Activated naive CD4-positive, alpha-beta T cell treated with anti-CD3 and anti-CD28 coated beads, Interleukin-2, amount 10 ng/mL, durations not matched to agents 7 days and 5 days (primary cell): ENCODE data around the gene PEAK3.

Experiments
- CTCF ChIA-PET: fragments of 350-600 bp; sonication (Branson Sonifier 250); formaldehyde crosslinking; loops from one replicate; lab custom pipeline; 2021; ENCODE audit warnings: antibody characterized with exemption; lab: Charles Lee
- DNase-seq: peaks from one replicate; pipeline ENCODE4 v3.0.0-alpha.2; 2020
- H3K27ac Mint-ChIP-seq: one replicate; pipeline ENCODE4 v1.8.0; 2021; ENCODE audit warnings: mild to moderate bottlenecking, moderate library complexity, mixed read lengths
- H3K27me3 Mint-ChIP-seq: one replicate; pipeline ENCODE4 v1.8.0; 2021; ENCODE audit warnings: mild to moderate bottlenecking, mixed read lengths
- H3K36me3 Mint-ChIP-seq: one replicate; pipeline ENCODE4 v1.8.0; 2021; ENCODE audit warnings: mixed read lengths
- H3K4me1 Mint-ChIP-seq: one replicate; pipeline ENCODE4 v1.8.0; 2021; ENCODE audit warnings: mixed read lengths
- H3K4me3 Mint-ChIP-seq: one replicate; pipeline ENCODE4 v1.8.0; 2021; ENCODE audit warnings: mild to moderate bottlenecking, moderate library complexity, mixed read lengths
- H3K9me3 Mint-ChIP-seq: one replicate; pipeline ENCODE4 v1.8.0; 2021; ENCODE audit warnings: mixed read lengths

The PEAK3 gene

DNA sequence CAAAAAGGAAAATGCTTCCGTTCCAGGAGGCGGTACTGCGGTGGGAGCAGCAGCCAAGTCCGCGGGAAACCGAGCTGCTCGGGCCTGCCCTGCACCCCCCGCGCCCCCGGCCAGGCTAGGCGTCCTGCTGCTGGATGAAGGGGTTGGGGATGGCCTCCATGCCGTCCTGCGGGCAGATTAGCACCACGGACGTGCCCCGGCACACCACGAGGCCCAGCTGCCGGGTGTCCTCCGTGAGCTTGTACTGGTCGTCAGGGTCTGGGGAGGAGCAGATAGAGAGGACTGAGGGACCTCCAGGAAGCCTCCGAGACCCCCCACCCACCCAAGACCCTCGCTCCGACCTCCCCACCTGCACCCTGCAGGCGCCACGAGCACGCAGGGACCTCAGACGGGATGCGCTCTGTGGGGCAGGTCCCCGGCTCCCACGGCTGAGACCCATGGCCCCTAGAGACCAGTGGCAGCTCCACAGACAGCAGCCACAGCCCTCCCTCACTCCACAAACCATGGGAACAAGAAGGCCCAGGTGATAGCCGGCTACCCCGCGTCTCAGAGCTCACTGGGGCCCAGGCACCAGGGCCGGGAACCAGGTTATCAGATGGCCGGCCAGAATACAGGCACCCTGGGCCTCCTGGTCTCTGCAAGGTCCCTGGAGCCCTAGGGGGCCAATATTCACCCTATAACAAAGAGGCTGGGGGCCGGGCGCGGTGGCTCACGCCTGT is 39.7 kb upstream of the PEAK3 start:
- no peaks in the 10 kb centered on the region for H3K9me3 Mint-ChIP-seq
- CTCF ChIA-PET: no interaction called here
- peaks cover 21% of the 10 kb centered on the region for H3K4me1 Mint-ChIP-seq
- H3K4me3 Mint-ChIP-seq: no peak overlapping the region
- peaks cover 8% of the 10 kb centered on the region for H3K27me3 Mint-ChIP-seq
- H3K27ac Mint-ChIP-seq: no peak overlapping the region
- peaks cover 21% of the 10 kb centered on the region for H3K36me3 Mint-ChIP-seq
- no peak for DNase-seq

DNA sequence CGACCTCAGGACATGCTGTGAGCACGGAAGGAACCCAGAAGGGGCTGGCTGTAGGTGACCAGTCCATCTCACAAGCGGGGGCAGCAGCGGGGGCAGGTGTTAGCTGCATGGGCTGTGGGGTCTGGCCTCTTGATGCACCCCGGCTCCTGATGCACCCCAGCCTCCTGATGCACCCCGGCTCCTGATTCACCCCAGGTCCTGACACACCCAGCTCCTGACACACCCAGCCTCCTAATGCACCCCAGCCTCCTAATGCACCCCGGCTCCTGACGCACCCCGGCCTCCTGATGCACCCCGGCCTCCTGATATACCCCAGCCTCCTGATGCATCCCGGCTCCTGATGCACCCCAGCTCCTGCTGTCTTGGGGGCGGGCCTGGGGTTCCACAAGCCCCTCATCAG is 39.0 kb upstream of the PEAK3 start:
- peaks cover 14% of the 10 kb centered on the region for H3K27me3 Mint-ChIP-seq
- peaks cover 17% of the 10 kb centered on the region for H3K36me3 Mint-ChIP-seq
- no peak overlapping the region for H3K27ac Mint-ChIP-seq
- no peak for DNase-seq
- peaks cover 13% of the 10 kb centered on the region for H3K4me1 Mint-ChIP-seq
- H3K9me3 Mint-ChIP-seq: no peaks in the 10 kb centered on the region
- no peak overlapping the region for H3K4me3 Mint-ChIP-seq
- CTCF ChIA-PET: no interaction called here

DNA sequence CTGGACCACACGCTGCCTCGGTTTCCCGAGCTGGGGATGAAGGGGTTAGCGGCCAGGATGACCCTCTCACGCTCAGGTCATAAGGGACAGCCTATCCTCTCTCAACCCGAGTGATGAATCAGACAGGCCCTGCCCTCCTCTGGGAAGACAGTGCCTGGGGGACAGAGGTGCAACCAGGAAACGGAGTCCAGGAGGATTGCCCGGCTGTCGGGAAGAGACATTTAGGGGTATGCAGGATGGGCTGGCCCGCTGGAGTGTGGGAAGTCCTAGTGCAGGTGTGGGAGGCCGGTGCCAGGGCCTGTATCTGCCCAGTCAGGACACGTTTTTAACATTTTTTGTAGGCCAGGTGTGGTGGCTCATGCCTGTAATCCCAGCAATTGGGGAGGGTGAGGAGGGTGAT is 38.1 kb upstream of the PEAK3 start:
- H3K36me3 Mint-ChIP-seq: peaks cover 9% of the 10 kb centered on the region

DNA sequence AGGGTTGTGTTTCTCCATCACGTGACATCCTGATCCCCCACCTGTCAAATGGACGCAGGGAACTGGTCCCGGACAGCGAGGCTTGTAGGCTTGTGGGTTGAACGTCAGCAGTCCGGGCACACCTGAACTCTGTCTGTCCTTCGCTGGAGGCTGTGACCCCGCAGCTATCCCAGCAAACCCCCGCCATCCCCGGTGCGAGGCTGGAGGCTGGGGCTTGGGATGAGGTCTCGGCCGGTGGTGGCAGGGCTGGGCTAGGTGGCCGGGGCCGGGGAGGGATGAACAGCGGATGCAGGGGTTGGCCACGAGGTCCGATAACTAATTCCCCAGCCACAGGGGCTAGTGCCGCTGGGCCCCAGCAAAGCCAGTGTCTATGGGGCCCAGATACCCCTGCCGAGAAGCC is 37.6 kb upstream of the PEAK3 start:
- CTCF ChIA-PET: no interaction called here
- Mint-ChIP-seq H3K9me3 (peaks cover 12% of the 10 kb centered on the region), H3K4me3 (no peak overlapping the region), H3K27ac (no peak overlapping the region), H3K36me3 (peaks cover 7% of the 10 kb centered on the region), H3K27me3 (peaks cover 27% of the 10 kb centered on the region), H3K4me1 (peaks cover 4% of the 10 kb centered on the region)
- no peak for DNase-seq

More for the DNA sequence above, 38.1 kb upstream of the PEAK3 start:
- H3K9me3 Mint-ChIP-seq: peaks cover 8% of the 10 kb centered on the region
- no peak overlapping the region for H3K27ac Mint-ChIP-seq
- no peak overlapping the region for H3K4me3 Mint-ChIP-seq
- DNase-seq: no peak
- peaks cover 5% of the 10 kb centered on the region for H3K4me1 Mint-ChIP-seq
- peaks cover 22% of the 10 kb centered on the region for H3K27me3 Mint-ChIP-seq
- CTCF ChIA-PET: no interaction called here

DNA sequence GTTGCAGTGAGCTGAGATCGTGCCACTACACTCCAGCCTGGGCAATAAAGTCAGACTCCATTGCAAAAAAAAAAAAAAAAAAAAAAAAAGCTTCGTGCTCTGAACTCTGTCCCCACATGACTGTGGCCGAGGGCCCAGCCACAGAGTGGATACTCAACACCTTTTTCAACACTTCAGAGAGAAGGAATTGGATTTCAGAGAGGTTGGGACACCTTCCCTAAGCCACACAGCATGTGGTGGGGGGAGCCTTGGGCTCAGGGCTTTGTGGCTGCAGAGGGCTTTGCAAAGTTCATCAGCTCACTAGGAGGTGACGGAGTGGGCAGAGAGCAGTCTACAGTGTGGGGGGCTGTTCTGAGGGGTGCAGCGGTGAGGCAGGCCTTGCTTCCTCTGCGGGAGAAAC is 36.9 kb upstream of the PEAK3 start:
- H3K4me1 Mint-ChIP-seq: peaks cover 2% of the 10 kb centered on the region
- H3K27ac Mint-ChIP-seq: no peak overlapping the region
- DNase-seq: no peak
- H3K4me3 Mint-ChIP-seq: no peak overlapping the region
- CTCF ChIA-PET: no interaction called here
- H3K9me3 Mint-ChIP-seq: peaks cover 12% of the 10 kb centered on the region
- H3K36me3 Mint-ChIP-seq: peaks cover 2% of the 10 kb centered on the region
- H3K27me3 Mint-ChIP-seq: peaks cover 31% of the 10 kb centered on the region

DNA sequence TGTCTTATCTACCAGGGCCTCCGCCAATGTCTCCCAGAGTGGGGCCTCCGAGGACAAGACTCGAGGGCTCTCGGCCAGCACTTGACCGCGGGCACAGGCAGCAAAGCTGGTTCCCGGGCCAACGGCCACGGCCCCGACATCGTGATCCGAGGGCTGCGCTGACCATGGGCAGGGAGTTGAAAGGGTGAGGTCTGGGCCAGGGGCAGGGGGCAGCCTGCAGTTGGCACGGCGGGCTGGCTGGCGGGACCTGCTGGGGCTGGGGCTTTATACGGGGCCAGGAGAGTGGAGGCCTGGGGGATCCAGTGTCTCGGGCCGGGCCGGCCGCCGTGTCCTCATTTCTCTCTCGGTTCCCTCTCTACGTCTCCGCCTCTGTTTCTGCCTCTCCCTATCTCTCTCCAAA is 35.8 kb upstream of the PEAK3 start:
- Mint-ChIP-seq H3K27ac (no peak overlapping the region), H3K36me3 (no peaks in the 10 kb centered on the region), H3K4me1 (peaks cover 2% of the 10 kb centered on the region), H3K27me3 (peaks cover 43% of the 10 kb centered on the region), H3K4me3 (no peak overlapping the region), H3K9me3 (peaks cover 13% of the 10 kb centered on the region)
- DNase-seq: no peak
- CTCF ChIA-PET: no interaction called here

DNA sequence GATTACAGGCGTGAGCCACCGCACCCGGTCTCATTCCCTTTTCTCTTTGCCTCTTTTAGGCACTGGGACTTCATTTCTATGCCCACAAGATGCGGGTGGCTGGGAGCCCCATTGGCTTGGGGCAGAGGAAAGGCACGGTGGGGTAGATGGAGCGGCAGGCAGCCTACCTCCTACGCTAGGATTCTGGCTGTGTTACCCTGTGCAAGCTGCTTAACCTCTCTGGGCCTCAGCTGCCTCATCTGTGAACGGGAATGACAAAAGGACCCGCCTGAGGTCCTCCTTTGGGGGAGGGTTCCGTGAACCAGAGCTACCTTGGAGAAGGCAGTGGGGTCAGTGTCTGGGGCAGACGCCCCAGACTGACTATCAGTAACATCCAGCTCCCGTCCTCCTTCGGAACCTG is 35.3 kb upstream of the PEAK3 start:
- CTCF ChIA-PET: no interaction called here
- no peaks in the 10 kb centered on the region for H3K36me3 Mint-ChIP-seq
- H3K27ac Mint-ChIP-seq: no peak overlapping the region
- H3K4me3 Mint-ChIP-seq: no peak overlapping the region
- DNase-seq: no peak
- H3K9me3 Mint-ChIP-seq: peaks cover 13% of the 10 kb centered on the region
- peaks cover 2% of the 10 kb centered on the region for H3K4me1 Mint-ChIP-seq
- peaks cover 47% of the 10 kb centered on the region for H3K27me3 Mint-ChIP-seq

DNA sequence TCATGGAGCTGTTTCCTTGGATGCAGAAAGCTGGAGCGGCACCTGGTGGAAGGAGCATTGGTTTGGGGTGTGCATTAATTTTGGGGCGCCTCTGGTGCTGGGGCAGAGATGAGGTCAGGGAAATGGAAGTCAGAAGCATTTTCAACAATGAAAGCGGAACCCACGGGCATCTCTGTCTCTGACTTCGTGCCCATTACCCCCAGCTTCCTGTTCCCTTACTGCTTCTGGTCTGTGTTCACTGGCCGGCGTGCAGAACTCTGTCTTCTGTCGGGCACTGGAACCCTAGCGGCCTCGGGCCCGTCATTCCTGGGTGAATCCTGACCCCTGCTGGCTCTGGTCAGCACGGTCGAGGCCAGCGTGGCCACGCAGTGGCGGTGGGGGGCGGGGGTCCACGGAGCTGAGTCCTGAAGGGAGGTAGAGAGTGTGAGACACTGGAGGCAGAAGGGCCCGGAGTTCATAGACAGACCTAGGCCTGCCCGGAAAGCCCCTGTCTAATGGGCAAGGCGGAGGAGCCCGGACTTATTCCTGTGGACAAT is 33.9 kb upstream of the PEAK3 start:
- CTCF ChIA-PET: interaction anchor here (0.7 to 1.6 kb wide), 5 partner anchors 29 to 81 kb away, joined by 3 to 6 read pairs (median 3); partner anchors contain the start of gene PLEKHJ1
- peak; percentile 43 for DNase-seq
- Mint-ChIP-seq H3K27ac (no peak overlapping the region), H3K9me3 (peaks cover 13% of the 10 kb centered on the region), H3K27me3 (peaks cover 59% of the 10 kb centered on the region), H3K4me3 (no peak overlapping the region), H3K36me3 (no peaks in the 10 kb centered on the region), H3K4me1 (peaks cover 2% of the 10 kb centered on the region)

DNA sequence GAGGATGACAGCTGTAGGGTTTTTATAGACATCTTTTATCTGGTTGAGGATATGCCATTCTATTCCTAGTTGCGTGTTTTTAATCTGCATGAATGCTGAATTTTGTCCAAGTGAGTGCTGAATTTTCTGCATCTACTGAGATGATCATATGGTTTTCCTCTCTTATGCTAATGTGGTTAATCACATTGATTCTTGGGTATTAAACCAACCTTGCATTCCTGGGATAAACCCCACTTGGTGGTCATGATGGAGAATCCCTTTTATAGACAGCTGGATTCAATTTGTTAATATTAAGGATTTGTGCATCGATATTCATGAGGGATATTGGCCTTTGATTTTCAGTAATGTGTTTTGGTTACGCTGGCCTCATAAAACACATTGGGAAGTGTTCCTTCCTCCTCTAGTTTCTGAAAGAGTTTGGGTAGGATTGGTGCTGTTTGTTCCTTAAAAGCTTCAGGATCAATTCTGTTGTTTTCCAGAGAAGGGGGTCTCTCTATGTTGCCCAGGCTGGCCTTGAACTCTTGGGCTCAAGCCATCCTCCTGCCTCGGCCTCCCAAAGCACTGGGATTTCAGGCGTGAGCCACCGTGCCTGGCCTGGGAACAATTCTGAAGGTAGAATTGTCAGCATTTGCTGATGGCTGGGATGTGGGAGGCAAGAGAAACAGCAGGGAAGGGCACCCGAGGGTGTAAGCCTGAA is 33.3 kb upstream of the PEAK3 start:
- Mint-ChIP-seq H3K4me3 (no peak overlapping the region), H3K4me1 (peaks cover 2% of the 10 kb centered on the region), H3K27ac (no peak overlapping the region)

DNA sequence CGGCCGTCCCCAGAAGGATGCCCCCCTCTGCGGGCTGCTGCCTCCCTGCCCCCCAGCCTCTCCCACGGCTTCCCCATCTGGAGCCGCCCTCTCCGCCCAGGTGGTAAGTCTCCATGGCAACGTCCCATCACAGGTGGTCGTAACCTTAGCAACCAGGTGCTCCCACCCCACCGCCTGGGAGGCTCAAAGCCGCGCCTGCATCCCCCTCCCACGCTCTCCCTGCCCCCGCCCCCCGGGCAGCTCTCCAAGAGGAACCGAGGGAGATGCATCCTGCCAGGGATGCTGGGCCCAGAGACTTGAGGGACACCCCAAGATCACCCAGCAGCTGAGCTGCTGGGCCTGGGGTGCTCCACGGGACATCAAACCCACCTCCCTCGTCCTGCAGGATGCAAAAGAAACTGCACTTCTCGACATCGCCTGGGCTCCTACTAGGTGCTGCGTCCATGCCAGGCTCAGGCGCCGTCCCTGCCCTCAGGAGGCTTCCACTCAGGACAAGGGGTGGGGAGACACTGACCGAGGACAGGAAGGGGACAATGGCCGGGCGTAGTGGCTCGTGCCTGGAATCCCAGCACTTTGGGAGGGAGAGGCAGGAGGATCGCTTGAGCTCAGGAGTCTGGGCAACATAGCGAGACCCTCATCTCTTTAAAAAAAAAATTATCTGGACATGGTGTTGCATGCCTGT is 31.0 kb upstream of the PEAK3 start:
- H3K27me3 Mint-ChIP-seq: peaks cover 88% of the 10 kb centered on the region
- no peak for DNase-seq
- no peak overlapping the region for H3K4me3 Mint-ChIP-seq
- no peak overlapping the region for H3K27ac Mint-ChIP-seq
- peaks cover 4% of the 10 kb centered on the region for H3K4me1 Mint-ChIP-seq
- CTCF ChIA-PET: interaction anchor here (0.6 kb wide), 1 partner anchor 16 kb away, joined by 5 read pairs; no protein-coding TSS in a partner anchor
- H3K9me3 Mint-ChIP-seq: peaks cover 13% of the 10 kb centered on the region
- no peaks in the 10 kb centered on the region for H3K36me3 Mint-ChIP-seq

More for the DNA sequence above, 33.3 kb upstream of the PEAK3 start:
- H3K27me3 Mint-ChIP-seq: peaks cover 66% of the 10 kb centered on the region
- no peaks in the 10 kb centered on the region for H3K36me3 Mint-ChIP-seq
- DNase-seq: no peak
- peaks cover 13% of the 10 kb centered on the region for H3K9me3 Mint-ChIP-seq
- CTCF ChIA-PET: interaction anchor here (0.7 to 1.6 kb wide), 3 partner anchors 41 to 80 kb away, joined by 3 to 6 read pairs (median 3); partner anchors contain the start of gene PLEKHJ1

DNA sequence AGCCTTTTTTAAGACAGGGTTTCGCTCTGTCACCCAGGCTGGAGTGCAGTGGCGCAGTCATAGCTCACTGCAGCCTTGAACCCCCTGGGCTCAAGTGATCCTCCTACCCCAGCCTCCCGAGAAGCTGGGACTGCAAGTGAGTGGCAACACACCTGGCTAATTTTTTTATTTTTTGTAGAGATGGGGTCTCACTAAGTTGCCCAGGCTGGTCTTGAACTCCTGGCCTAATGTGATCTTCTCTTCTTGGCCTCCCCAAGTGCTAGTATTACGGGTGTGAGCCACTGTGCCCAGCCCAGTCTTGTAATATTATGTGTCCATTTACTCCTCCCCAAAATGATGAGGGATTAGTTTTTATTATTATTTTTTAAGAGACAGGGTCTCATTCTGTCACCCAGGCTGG is 29.1 kb upstream of the PEAK3 start:
- Mint-ChIP-seq H3K4me1 (peaks cover 4% of the 10 kb centered on the region), H3K27me3 (peaks cover 94% of the 10 kb centered on the region), H3K27ac (no peak overlapping the region), H3K9me3 (peaks cover 13% of the 10 kb centered on the region), H3K4me3 (no peak overlapping the region), H3K36me3 (no peaks in the 10 kb centered on the region)
- DNase-seq: no peak
- CTCF ChIA-PET: no interaction called here

DNA sequence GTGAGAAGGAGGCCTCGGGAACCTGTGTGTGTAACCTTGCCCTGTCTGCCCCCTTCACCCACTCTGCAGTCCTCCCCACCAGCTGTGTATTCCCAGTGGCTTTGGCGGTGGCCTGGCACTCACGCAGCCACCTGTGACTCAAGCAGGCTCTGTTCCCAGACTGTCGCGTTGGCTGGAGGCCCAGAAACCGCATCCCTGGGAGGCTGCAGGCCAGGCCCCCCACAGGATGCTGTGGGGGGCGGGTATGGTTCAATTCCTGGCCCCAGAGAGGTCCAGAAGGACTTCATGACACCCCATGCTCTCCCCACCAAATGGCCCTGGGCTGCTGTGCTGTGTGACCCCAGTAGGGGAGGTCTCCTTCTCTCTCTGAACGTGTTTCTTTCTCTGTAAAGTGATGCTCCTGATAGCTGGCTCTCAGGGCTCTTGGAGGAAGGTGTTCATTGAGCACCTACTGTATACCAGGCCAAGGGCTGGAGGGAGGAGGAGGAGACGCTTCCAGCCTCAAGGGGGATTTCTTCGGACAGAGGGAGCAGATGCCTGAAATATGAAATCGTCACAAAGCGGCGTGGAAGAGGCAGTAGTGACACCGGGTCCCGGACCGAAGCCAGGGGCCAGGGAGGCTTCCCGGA is 27.9 kb upstream of the PEAK3 start:
- peaks cover 3% of the 10 kb centered on the region for H3K4me1 Mint-ChIP-seq
- peaks cover 4% of the 10 kb centered on the region for H3K9me3 Mint-ChIP-seq
- no peaks in the 10 kb centered on the region for H3K36me3 Mint-ChIP-seq
- no peak overlapping the region for H3K27ac Mint-ChIP-seq
- DNase-seq: no peak
- CTCF ChIA-PET: no interaction called here
- H3K4me3 Mint-ChIP-seq: no peak overlapping the region
- H3K27me3 Mint-ChIP-seq: peaks cover 94% of the 10 kb centered on the region

DNA sequence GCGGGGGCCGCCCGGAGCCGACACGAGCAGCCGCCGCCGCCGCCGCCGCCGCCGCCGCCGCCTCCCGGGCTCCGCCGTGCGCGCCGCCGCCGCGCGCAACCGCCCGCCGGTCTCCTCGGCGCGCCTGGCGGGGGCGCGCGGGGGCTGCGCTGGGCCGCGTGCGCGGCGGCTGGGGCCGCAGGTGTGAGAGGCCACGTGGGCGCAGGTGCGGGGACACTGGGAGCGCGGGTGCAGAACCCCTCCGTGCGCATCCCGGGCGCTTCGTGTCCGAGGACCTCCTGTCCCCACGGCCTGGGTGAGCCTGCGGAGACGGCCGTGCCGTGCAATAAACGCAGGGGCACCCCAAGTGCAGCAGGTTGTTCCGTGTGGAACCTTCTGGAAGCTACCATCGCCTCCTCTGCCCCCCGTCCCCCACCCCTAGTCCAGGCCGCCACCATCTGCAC is 26.2 kb upstream of the PEAK3 start, which contains the start of gene LINGO3:
Gene LINGO3 (minus strand): TSS at position 41 of the 443 bp plus-strand sequence. CDS start 16,378 bp downstream, outside the sequence.
- H3K36me3 Mint-ChIP-seq: no peaks in the 10 kb centered on the region
- CTCF ChIA-PET: no interaction called here
- H3K27me3 Mint-ChIP-seq: peaks cover 97% of the 10 kb centered on the region
- H3K9me3 Mint-ChIP-seq: no peaks in the 10 kb centered on the region
- H3K4me1 Mint-ChIP-seq: peaks cover 3% of the 10 kb centered on the region
- DNase-seq: no peak
- H3K27ac Mint-ChIP-seq: no peak within 1 kb of the TSS
- no peak within 1 kb of the TSS for H3K4me3 Mint-ChIP-seq
